ENCODE results near the gene TBX10. TPM values are rescaled to one million over a fixed set of nuclear protein-coding genes. Genes with fewer than 3 reads are reported as not detected.

Gene TBX10
- total RNA-seq, 1 experiment from 2014 or later = not detected

- no peak for DNase-seq (ENCODE audit: low read depth)
Observed at GRCh38 chr11:67581469-67581868, 58.1 kb downstream of the TBX10 start.

Small RNA genes lying within 50 kb of the gene (small RNA-seq; reads per million reads assigned to genes)
- gene AP003385.3 = not detected
- 0.07 reads per million for gene RPL37P2

Other genes with a start within 250 kb of the TBX10 start
- gene RAD9A, start 247.8 kb downstream of the TBX10 start, total RNA-seq (2014; rRNA removed; shearing (Covaris generic)) = 6.5 and 11.7 TPM in 2 replicates
- gene PPP1CA, start 237.9 kb downstream of the TBX10 start, total RNA-seq (2014; rRNA removed; shearing (Covaris generic)) = 324 and 339 TPM in 2 replicates
- 0.05 TPM in 1 of 2 replicates, not detected in the other for gene TBC1D10C, start 235.7 kb downstream of the TBX10 start, total RNA-seq (2014; rRNA removed; shearing (Covaris generic))
- 0.13 TPM in 1 of 2 replicates, not detected in the other for gene CARNS1, start 224.1 kb downstream of the TBX10 start, total RNA-seq (2014; rRNA removed; shearing (Covaris generic))
- gene RPS6KB2, start 211.3 kb downstream of the TBX10 start, total RNA-seq (2014; rRNA removed; shearing (Covaris generic)) = 49.0 and 52.7 TPM in 2 replicates
- 0.60 TPM in 1 of 2 replicates, not detected in the other for gene PTPRCAP, start 202.1 kb downstream of the TBX10 start, total RNA-seq (2014; rRNA removed; shearing (Covaris generic))
- 113 and 151 TPM in 2 replicates for gene CORO1B, start 196.3 kb downstream of the TBX10 start, total RNA-seq (2014; rRNA removed; shearing (Covaris generic))
- not detected in 2 replicates for gene GPR152, start 187.0 kb downstream of the TBX10 start, total RNA-seq (2014; rRNA removed; shearing (Covaris generic))
- gene CABP4, start 184.4 kb downstream of the TBX10 start, total RNA-seq (2014; rRNA removed; shearing (Covaris generic)) = not detected in 2 replicates
- gene TMEM134, start 170.5 kb downstream of the TBX10 start, total RNA-seq (2014; rRNA removed; shearing (Covaris generic)) = 3.3 and 6.9 TPM in 2 replicates
- 81.5 and 91.2 TPM in 2 replicates for gene AIP, start 156.7 kb downstream of the TBX10 start, total RNA-seq (2014; rRNA removed; shearing (Covaris generic))
- 0.13 and 0.90 TPM in 2 replicates for gene PITPNM1, start 134.4 kb downstream of the TBX10 start, total RNA-seq (2014; rRNA removed; shearing (Covaris generic))
- 20.0 and 24.7 TPM in 2 replicates for gene CDK2AP2, start 131.6 kb downstream of the TBX10 start, total RNA-seq (2014; rRNA removed; shearing (Covaris generic))
- not detected in 2 replicates for gene CABP2, start 116.3 kb downstream of the TBX10 start, total RNA-seq (2014; rRNA removed; shearing (Covaris generic))
- gene GSTP1, start 56.0 kb downstream of the TBX10 start, total RNA-seq (2014; rRNA removed; shearing (Covaris generic)) = 904 and 1,034 TPM in 2 replicates
- gene NDUFV1, start 32.8 kb downstream of the TBX10 start, total RNA-seq (2014; rRNA removed; shearing (Covaris generic)) = 202 and 217 TPM in 2 replicates
- gene NUDT8, start 9.8 kb downstream of the TBX10 start, total RNA-seq (2014; rRNA removed; shearing (Covaris generic)) = 17.0 and 21.5 TPM in 2 replicates
- not detected in 2 replicates for gene ACY3, start 11.0 kb upstream of the TBX10 start, total RNA-seq (2014; rRNA removed; shearing (Covaris generic))
- gene ALDH3B2, start 34.9 kb upstream of the TBX10 start, total RNA-seq (2014; rRNA removed; shearing (Covaris generic)) = not detected in 2 replicates

Measured in HT1080 (cell line).